B cell (primary cell): ENCODE data around the gene ASNS. TPM values are rescaled to one million over a fixed set of nuclear protein-coding genes. Genes with fewer than 3 reads are reported as not detected.

Experiments
- ATAC-seq: fragments of 200-7000 bp; cut with Tn5 transposase; one replicate; pipeline ENCODE4 v1.10.0; 2021; ENCODE audit warnings: low read depth, mild to moderate bottlenecking, moderate number of reproducible peaks, moderate library complexity
- CTCF ChIA-PET: fragments of 350-600 bp; sonication (Branson Sonifier 250); formaldehyde crosslinking; loops from one replicate; lab custom pipeline; 2021; ENCODE audit warnings: antibody characterized with exemption, inconsistent platforms; lab: Charles Lee
- POLR2A ChIA-PET: fragments of 350-600 bp; sonication (Branson Sonifier 250); formaldehyde crosslinking; loops from one replicate; lab custom pipeline; 2021; ENCODE audit warnings: antibody characterized with exemption; lab: Charles Lee
- DNase-seq: peaks from one replicate; pipeline ENCODE4 v3.0.0; 2013
- H2AFZ ChIP-seq: 2 replicates; pipeline ENCODE4 v1.6.1; 2012; ENCODE audit warnings: mild to moderate bottlenecking, low read depth, low read length; ENCODE audit not compliant: insufficient read depth, poor library complexity, severe bottlenecking
- H3K27ac ChIP-seq, 2 donors: 1 replicate in 1 of 2; 2 replicates in 1 of 2; pipeline ENCODE4 v1.5.1; 2012 to 2013; ENCODE audit warnings: low read length in 2 of 2, mild to moderate bottlenecking in 2 of 2, moderate library complexity in 1 of 2
- H3K27me3 ChIP-seq, 4 experiments: fragments of 200-600 bp in 1 of 4; sonication (generic) in 1 of 4; replicated peaks in 1 of 4; 1 replicate in 2 of 4; 2 replicates in 2 of 4; pipeline versions ENCODE4 v1.6.1 to v1.7.0; 2013 to 2016; ENCODE audit warnings: low read length in 3 of 4, mild to moderate bottlenecking in 2 of 4, mixed read lengths in 1 of 4, moderate library complexity in 1 of 4; ENCODE audit not compliant: insufficient read depth in 4 of 4, control insufficient read depth in 3 of 4; ENCODE audit errors: control extremely low read depth in 1 of 4
- H3K36me3 ChIP-seq, 2 experiments: replicated peaks in 1 of 2; 1 replicate in 1 of 2; 2 replicates in 1 of 2; pipeline versions ENCODE4 v1.6.1 to v1.7.1; 2013; ENCODE audit warnings: low read length in 1 of 2; ENCODE audit not compliant: insufficient read depth in 2 of 2, control insufficient read depth in 1 of 2; ENCODE audit errors: control extremely low read depth in 1 of 2, extremely low read depth in 1 of 2
- H3K4me1 ChIP-seq, 2 donors: fragments of 200-600 bp in 1 of 2; sonication (generic) in 1 of 2; 1 replicate in 1 of 2; 2 replicates in 1 of 2; pipeline versions ENCODE4 v1.5.1 to v1.6.1; 2013 to 2017; ENCODE audit warnings: low read length in 2 of 2; ENCODE audit not compliant: control insufficient read depth in 2 of 2, insufficient read depth in 2 of 2
- H3K4me2 ChIP-seq: replicated peaks from 2 replicates; pipeline ENCODE3; 2012; ENCODE audit warnings: mild to moderate bottlenecking, low read depth, low read length; ENCODE audit not compliant: poor library complexity, severe bottlenecking
- H3K4me3 ChIP-seq, 5 experiments: fragments of 200-600 bp in 1 of 5; sonication (generic) in 1 of 5; 1 replicate in 3 of 5; 2 replicates in 2 of 5; pipeline versions ENCODE4 v1.5.1 to v1.7.0; 2011 to 2016; ENCODE audit warnings: low read length in 4 of 5, mild to moderate bottlenecking in 4 of 5, low read depth in 2 of 5, control low read depth in 1 of 5, moderate library complexity in 1 of 5; ENCODE audit not compliant: insufficient read depth in 1 of 5; ENCODE audit errors: control extremely low read depth in 1 of 5, extremely low read depth in 1 of 5
- H3K79me2 ChIP-seq: fragments of 200-600 bp; sonication (generic); one replicate; pipeline ENCODE4 v1.6.0; 2016; ENCODE audit warnings: low read length; ENCODE audit not compliant: control insufficient read depth, insufficient read depth
- H3K9ac ChIP-seq: fragments of 200-600 bp; sonication (generic); 2 replicates; pipeline ENCODE4 v1.6.1; 2017; ENCODE audit warnings: mild to moderate bottlenecking, low read length, moderate library complexity
- H3K9me3 ChIP-seq, 3 donors: one replicate each; pipeline versions ENCODE4 v1.6.1 to v1.7.1; 2013; ENCODE audit warnings: low read length in 2 of 3; ENCODE audit not compliant: control insufficient read depth in 2 of 3, insufficient read depth in 1 of 3; ENCODE audit errors: control extremely low read depth in 1 of 3
- H4K20me1 ChIP-seq: 2 replicates; pipeline ENCODE4 v1.6.0; 2012; ENCODE audit warnings: mild to moderate bottlenecking, low read length; ENCODE audit not compliant: insufficient read depth, control insufficient read depth, poor library complexity, severe bottlenecking
- H3K27ac Mint-ChIP-seq: one replicate; pipeline ENCODE4 v1.8.0; 2021; ENCODE audit warnings: mixed read lengths
- H3K27me3 Mint-ChIP-seq: one replicate; pipeline ENCODE4 v1.8.0; 2021; ENCODE audit warnings: mixed read lengths
- H3K4me1 Mint-ChIP-seq: one replicate; pipeline ENCODE4 v1.8.0; 2021; ENCODE audit warnings: mixed read lengths
- H3K4me3 Mint-ChIP-seq: one replicate; pipeline ENCODE4 v1.8.0; 2021; ENCODE audit warnings: mixed read lengths
- H3K9me3 Mint-ChIP-seq: one replicate; pipeline ENCODE4 v1.8.0; 2022; ENCODE audit warnings: mixed read lengths; ENCODE audit not compliant: insufficient read depth
- EZH2 ChIP-seq: IDR thresholded peaks from 2 replicates; pipeline ENCODE4 v1.6.1; 2012; ENCODE audit warnings: borderline replicate concordance, low read depth, mild to moderate bottlenecking, moderate library complexity, low read length; ENCODE audit not compliant: insufficient read depth, poor library complexity, severe bottlenecking
- WGBS: methylation state at CpG from one replicate; pipeline ENCODE4 v1.1.5; 2013; ENCODE audit warnings: missing lambda C conversion rate; ENCODE audit not compliant: insufficient coverage; 5-methylcytosine and 5-hydroxymethylcytosine counted together
- intact Hi-C: fragments of 100-400 bp; cut with micrococcal nuclease; formaldehyde crosslinking; loops from one replicate; pipeline ENCODE4 v1.10.0; 2022
- polyA plus RNA-seq: library from polyadenylated mRNA; depleted of rRNA; stranded (reverse); fragments of >200 nt; gene quantifications from 2 replicates; pipeline ENCODE4 v1.2.3, GENCODE V29; 2012
- total RNA-seq, 2 donors: library from RNA; stranded (reverse); fragments of 120-200 nt in 1 of 2; gene quantifications; 1 replicate in 1 of 2; 2 replicates in 1 of 2; pipeline versions ENCODE4 v1.2.3 to v1.2.4, GENCODE V29; 2013 to 2022
- TF ChIP-seq, protein P1 (sequence below): fragments of 200-600 bp; IDR thresholded peaks from one replicate; pipeline ENCODE4 v1.8.0; 2022; ENCODE audit warnings: antibody characterized with exemption, mild to moderate bottlenecking

ASNS gene
- total and polyA plus RNA-seq, 2 donors (not counting 1 experiment from before 2014, with no cell fraction given): 24.2 TPM

DNA sequence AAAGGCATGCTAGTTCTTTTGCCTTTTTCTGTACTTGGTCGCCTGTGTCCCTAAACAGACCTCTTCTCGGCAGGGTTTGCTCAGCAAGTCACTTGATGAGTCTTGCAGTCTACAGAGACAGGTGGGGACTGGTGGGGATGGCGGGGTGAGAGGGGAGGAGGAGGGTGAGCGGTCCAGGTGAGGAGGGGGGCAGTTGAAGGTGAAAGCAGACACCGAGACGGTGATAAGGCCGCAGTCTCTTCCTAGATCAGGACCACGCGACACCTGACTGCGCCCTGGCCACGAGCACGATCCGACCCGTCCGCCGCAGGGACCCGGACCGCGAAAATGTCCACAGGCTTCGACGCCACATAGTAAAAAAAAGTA lies 566 bp downstream of the ASNS start:
- peak overlapping the region; percentile 87 for H3K27ac Mint-ChIP-seq
- ATAC-seq: no peak
- no peaks in the 10 kb centered on the region for H3K9me3 Mint-ChIP-seq
- DNase-seq: no peak
- TF ChIP-seq, protein P1, sequence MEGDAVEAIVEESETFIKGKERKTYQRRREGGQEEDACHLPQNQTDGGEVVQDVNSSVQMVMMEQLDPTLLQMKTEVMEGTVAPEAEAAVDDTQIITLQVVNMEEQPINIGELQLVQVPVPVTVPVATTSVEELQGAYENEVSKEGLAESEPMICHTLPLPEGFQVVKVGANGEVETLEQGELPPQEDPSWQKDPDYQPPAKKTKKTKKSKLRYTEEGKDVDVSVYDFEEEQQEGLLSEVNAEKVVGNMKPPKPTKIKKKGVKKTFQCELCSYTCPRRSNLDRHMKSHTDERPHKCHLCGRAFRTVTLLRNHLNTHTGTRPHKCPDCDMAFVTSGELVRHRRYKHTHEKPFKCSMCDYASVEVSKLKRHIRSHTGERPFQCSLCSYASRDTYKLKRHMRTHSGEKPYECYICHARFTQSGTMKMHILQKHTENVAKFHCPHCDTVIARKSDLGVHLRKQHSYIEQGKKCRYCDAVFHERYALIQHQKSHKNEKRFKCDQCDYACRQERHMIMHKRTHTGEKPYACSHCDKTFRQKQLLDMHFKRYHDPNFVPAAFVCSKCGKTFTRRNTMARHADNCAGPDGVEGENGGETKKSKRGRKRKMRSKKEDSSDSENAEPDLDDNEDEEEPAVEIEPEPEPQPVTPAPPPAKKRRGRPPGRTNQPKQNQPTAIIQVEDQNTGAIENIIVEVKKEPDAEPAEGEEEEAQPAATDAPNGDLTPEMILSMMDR: no peak
- no peak for TF ChIP-seq EZH2
- H3K9me3 ChIP-seq: no peaks in the 10 kb centered on the region
- no peaks in the 10 kb centered on the region for H3K27me3 Mint-ChIP-seq
- POLR2A ChIA-PET: no interaction called here
- peak overlapping the region; percentile 82 for H3K4me2 ChIP-seq
- H3K4me1 Mint-ChIP-seq: peaks cover 14% of the 10 kb centered on the region
- H2AFZ ChIP-seq: peak overlapping the region; percentile 88
- H3K36me3 ChIP-seq: peaks cover 0 to 10% of the 10 kb centered on the region in 2 experiments
- H3K4me3 Mint-ChIP-seq: peak overlapping the region; percentile 91
- CTCF ChIA-PET: interaction anchor here (0.8 to 1.2 kb wide), 2 partner anchors 36 to 297 kb away, joined by 3 to 6 read pairs; no protein-coding TSS in a partner anchor
- H3K4me1 ChIP-seq: peaks cover 6 to 12% of the 10 kb centered on the region in 2 donors
- no peaks in the 10 kb centered on the region for H4K20me1 ChIP-seq
- peak overlapping the region; percentile 47 to 75 (median 70) for H3K4me3 ChIP-seq
- H3K79me2 ChIP-seq: no peaks in the 10 kb centered on the region
- peak overlapping the region; percentile 68 to 85 for H3K27ac ChIP-seq
- H3K27me3 ChIP-seq: no peaks in the 10 kb centered on the region
- peak overlapping the region; percentile 75 for H3K9ac ChIP-seq
- WGBS: under 1% methylated on average over 15 of the region's 21 CpGs
- intact Hi-C loops: loop anchor here (1.0 to 2.0 kb wide), 3 partner anchors 101 to 754 kb away; partner anchors contain the start of genes LMTK2 and SDHAF3

DNA sequence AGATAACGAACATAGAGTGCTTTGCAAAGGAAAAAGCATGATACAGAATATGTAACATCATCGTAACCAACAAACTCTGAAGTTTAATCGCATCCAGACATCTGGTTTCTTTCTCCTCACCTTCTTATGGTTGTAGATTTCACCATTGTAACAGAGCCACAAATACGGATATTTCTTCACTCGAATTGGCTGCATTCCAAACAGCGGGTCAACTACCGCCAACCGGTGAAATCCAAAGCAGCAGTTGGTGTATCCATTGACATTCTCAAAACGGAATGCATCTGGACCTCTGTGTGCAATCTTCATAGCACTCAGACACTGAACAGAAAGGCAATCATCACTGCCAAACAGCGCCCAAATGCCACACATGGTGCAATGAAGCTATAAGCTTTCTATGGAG lies 3.4 kb downstream of the ASNS start:
- Histone ChIP-seq H3K79me2 (no peaks in the 10 kb centered on the region), H4K20me1 (no peaks in the 10 kb centered on the region), H3K4me2 (no peak overlapping the region), H3K27ac (no peak overlapping the region), H2AFZ (no peak overlapping the region), H3K27me3 (no peaks in the 10 kb centered on the region), H3K4me1 (peaks cover 6 to 12% of the 10 kb centered on the region in 2 donors), H3K9me3 (no peaks in the 10 kb centered on the region), H3K4me3 (no peak overlapping the region), H3K9ac (no peak overlapping the region), H3K36me3 (peaks cover 0 to 13% of the 10 kb centered on the region in 2 experiments)
- DNase-seq: no peak
- intact Hi-C loops: no loop called here
- peaks cover 14% of the 10 kb centered on the region for H3K4me1 Mint-ChIP-seq
- no peak overlapping the region for H3K27ac Mint-ChIP-seq
- 99% methylated on average over 6 of the region's 10 CpGs for WGBS
- no peak for TF ChIP-seq EZH2
- TF ChIP-seq, protein P1: no peak
- ChIA-PET CTCF (no interaction called here), POLR2A (no interaction called here)
- no peaks in the 10 kb centered on the region for H3K27me3 Mint-ChIP-seq
- H3K4me3 Mint-ChIP-seq: no peak overlapping the region
- H3K9me3 Mint-ChIP-seq: no peaks in the 10 kb centered on the region
- no peak for ATAC-seq
